Urinary bladder (tissue), 4 donors: ENCODE measurements around the gene IFITM1. TPM values are rescaled to one million over a fixed set of nuclear protein-coding genes. Genes with fewer than 3 reads are reported as not detected.
"Not testable (repeated sequence)": the region's sequence is repeated elsewhere in the genome, so short reads cannot be mapped to it uniquely, and the experiment has no call there.

ENCODE experiments used
- DNase-seq: peaks from one replicate; pipeline ENCODE4 v3.0.0-alpha.2; 2015; ENCODE audit errors: extremely low spot score
- H3K27ac ChIP-seq: one replicate; pipeline ENCODE4 v1.5.1; 2013; ENCODE audit warnings: low read depth, mild to moderate bottlenecking, moderate library complexity
- H3K36me3 ChIP-seq: one replicate; pipeline ENCODE4 v1.6.1; 2013; ENCODE audit warnings: mild to moderate bottlenecking, moderate library complexity; ENCODE audit not compliant: insufficient read depth
- H3K4me1 ChIP-seq: one replicate; pipeline ENCODE4 v1.6.1; 2013; ENCODE audit warnings: mild to moderate bottlenecking, moderate library complexity; ENCODE audit not compliant: insufficient read depth
- H3K4me3 ChIP-seq: one replicate; pipeline ENCODE4 v1.5.1; 2013; ENCODE audit warnings: low read depth, low read length
- WGBS: extraction: QIAGEN DNeasy Blood & Tissue Kit; methylation state at CpG from one replicate; pipeline ENCODE4 v1.1.7; 2013; 5-methylcytosine and 5-hydroxymethylcytosine counted together
- polyA plus RNA-seq: library from polyadenylated mRNA; stranded (reverse); fragments of 200-250 nt; gene quantifications from one replicate; pipeline ENCODE4 v1.2.3, GENCODE V29; 2013
- total RNA-seq: library from RNA; depleted of rRNA; stranded (reverse); fragments of >200 nt; gene quantifications from one replicate; pipeline ENCODE4 v1.2.3, GENCODE V29; 2014
- donor health status: healthy with polysubstance abuse.
- donor health status: healthy.

IFITM1 gene
- total and polyA plus RNA-seq, 2 donors = 20.9 to 599 TPM

DNA sequence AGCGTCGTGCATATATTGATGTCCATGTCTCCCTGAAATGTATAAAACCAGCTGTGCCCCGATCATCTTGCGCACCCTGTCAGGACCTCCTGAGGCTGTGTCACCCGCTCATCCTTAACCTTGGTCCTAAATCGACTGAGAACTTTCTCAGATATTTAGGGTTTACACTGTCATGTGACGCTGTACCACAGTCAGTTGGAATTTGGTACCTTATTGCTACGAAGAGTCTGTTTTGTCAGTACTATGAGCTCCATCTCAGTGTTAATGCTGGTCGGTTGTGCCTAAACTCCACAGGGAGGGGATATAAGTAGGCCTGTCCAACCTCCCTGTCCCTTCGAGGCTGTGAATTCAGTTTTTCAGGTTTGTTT is 8.0 kb upstream of the IFITM1 start:
- Histone ChIP-seq H3K27ac (no peak overlapping the region), H3K4me3 (no peak overlapping the region), H3K4me1 (no peaks in the 10 kb centered on the region), H3K36me3 (no peaks in the 10 kb centered on the region)
- no peak for DNase-seq
- WGBS = 87% methylated on average over 10 of the region's 10 CpGs

- WGBS = 91% methylated on average over 17 of the region's 17 CpGs
- Histone ChIP-seq H3K36me3 (no peaks in the 10 kb centered on the region), H3K4me1 (no peaks in the 10 kb centered on the region), H3K27ac (peak overlapping the region; percentile 40), H3K4me3 (no peak overlapping the region)
- no peak for DNase-seq
These were observed 7.0 kb upstream of the IFITM1 start for GRCh38 chr11:306645-307371.

- H3K36me3 ChIP-seq, H3K4me1 ChIP-seq: not testable (repeated sequence)
- DNase-seq = peak; percentile 68
- 18% methylated on average over 28 of the region's 28 CpGs for WGBS
- H3K4me3 ChIP-seq = peak within 1 kb of the TSS; percentile 6
- peak within 1 kb of the TSS; percentile 40 for H3K27ac ChIP-seq
These were observed 5.8 kb upstream of the IFITM1 start, which contains the start of gene IFITM2 for GRCh38 chr11:307766-308708. IFITM2 (plus strand) TSS chr11:307816; CDS start chr11:308193, 377 bp downstream.

GRCh38 chr11:308740-309665 is 4.8 kb upstream of the IFITM1 start:
- WGBS = 44% methylated on average over 24 of the region's 24 CpGs
- peak overlapping the region; percentile 28 for H3K4me3 ChIP-seq
- not testable (repeated sequence) for H3K4me1 ChIP-seq, H3K36me3 ChIP-seq, DNase-seq
- peak overlapping the region; percentile 62 for H3K27ac ChIP-seq

DNA sequence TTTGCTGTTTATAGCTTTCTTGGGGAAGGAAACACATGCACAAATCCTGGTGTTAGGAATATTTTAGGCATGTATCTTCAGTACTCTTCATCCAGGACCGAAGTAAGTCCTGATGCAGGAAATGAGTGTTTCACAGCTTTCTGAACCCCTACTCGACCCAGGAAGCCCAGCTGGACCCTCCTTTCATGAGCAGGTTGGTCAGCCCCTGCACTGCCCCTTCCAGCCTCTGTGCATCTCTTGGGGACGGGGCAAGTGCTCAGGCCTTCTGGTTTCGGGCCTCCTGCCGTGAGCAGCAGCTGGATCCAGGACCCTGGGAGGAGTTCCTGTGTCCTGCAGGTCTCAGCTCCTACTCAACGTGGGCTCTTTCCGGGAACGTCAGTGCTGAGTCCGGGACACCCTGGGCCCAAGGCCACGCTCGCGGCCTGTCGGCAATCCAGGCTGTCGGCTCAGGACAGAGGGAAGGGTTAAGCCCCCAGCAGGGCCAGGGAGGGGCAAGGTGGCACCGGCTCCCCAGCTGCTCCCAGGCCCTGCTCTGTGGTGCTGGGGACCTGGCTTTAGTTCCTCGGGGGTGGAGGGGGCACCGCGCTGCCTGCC is 3.8 kb upstream of the IFITM1 start:
- H3K36me3 ChIP-seq, DNase-seq, H3K27ac ChIP-seq, H3K4me1 ChIP-seq: not testable (repeated sequence)
- H3K4me3 ChIP-seq = peak overlapping the region; percentile 42
- 10% methylated on average over 5 of the region's 18 CpGs for WGBS

- not testable (repeated sequence) for H3K36me3 ChIP-seq, H3K27ac ChIP-seq, H3K4me3 ChIP-seq, DNase-seq, H3K4me1 ChIP-seq
- 6% methylated on average over 9 of the region's 71 CpGs for WGBS
These were observed 2.7 kb upstream of the IFITM1 start for GRCh38 chr11:311013-311748.

- H3K4me1 ChIP-seq = peaks cover 2% of the 10 kb centered on the region
- peak overlapping the region; percentile 81 for H3K27ac ChIP-seq
- WGBS = 49% methylated on average over 14 of the region's 14 CpGs
- DNase-seq = no peak
- H3K36me3 ChIP-seq = no peaks in the 10 kb centered on the region
- peak overlapping the region; percentile 28 for H3K4me3 ChIP-seq
These were observed 1.6 kb upstream of the IFITM1 start for GRCh38 chr11:312092-312816.

- Histone ChIP-seq H3K4me3 (peak overlapping the region; percentile 3), H3K27ac (peak overlapping the region; percentile 92), H3K4me1 (peaks cover 2% of the 10 kb centered on the region), H3K36me3 (no peaks in the 10 kb centered on the region)
- DNase-seq = no peak
- WGBS = 64% methylated on average over 8 of the region's 8 CpGs
These were observed 495 bp upstream of the IFITM1 start for GRCh38 chr11:313304-313786.

DNA sequence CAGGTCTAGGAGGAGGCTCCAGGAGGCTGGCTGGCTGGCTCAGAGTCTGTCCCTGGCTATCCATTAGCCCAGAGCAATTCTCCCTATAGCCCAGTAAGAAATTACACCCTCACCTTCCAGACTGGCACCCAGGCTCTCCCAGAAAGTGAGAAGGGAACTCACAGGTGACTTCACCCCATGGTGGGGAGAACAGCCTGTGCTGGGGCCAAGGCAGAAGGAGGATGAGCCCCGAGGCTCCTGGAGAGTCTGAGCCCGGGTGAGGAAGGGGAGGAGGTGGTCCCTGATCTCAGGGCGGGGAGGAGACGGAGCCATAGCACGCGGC is 675 bp downstream of the IFITM1 start:
- peak overlapping the region; percentile 73 for H3K27ac ChIP-seq
- not testable (repeated sequence) for DNase-seq, H3K36me3 ChIP-seq, H3K4me1 ChIP-seq
- WGBS = 34% methylated on average over 6 of the region's 6 CpGs
- peak overlapping the region; percentile 66 for H3K4me3 ChIP-seq

DNA sequence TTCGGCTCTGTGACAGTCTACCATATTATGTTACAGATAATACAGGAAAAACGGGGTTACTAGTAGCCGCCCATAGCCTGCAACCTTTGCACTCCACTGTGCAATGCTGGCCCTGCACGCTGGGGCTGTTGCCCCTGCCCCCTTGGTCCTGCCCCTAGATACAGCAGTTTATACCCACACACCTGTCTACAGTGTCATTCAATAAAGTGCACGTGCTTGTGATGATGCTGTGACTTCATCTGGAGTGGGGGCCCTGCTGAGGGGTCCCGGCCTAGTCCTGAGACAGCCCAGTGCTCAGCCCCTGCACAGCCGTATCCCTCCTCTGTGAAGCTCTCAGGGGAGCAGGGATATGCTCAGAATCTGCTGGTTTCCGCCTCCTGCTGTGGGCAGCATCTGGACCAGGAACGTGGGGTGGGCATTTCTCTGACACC is 1.2 kb downstream of the IFITM1 start:
- H3K4me3 ChIP-seq = peak overlapping the region; percentile 66
- no peak overlapping the region for H3K27ac ChIP-seq
- 62% methylated on average over 9 of the region's 9 CpGs for WGBS
- no peaks in the 10 kb centered on the region for H3K36me3 ChIP-seq
- no peak for DNase-seq
- peaks cover 2% of the 10 kb centered on the region for H3K4me1 ChIP-seq

DNA sequence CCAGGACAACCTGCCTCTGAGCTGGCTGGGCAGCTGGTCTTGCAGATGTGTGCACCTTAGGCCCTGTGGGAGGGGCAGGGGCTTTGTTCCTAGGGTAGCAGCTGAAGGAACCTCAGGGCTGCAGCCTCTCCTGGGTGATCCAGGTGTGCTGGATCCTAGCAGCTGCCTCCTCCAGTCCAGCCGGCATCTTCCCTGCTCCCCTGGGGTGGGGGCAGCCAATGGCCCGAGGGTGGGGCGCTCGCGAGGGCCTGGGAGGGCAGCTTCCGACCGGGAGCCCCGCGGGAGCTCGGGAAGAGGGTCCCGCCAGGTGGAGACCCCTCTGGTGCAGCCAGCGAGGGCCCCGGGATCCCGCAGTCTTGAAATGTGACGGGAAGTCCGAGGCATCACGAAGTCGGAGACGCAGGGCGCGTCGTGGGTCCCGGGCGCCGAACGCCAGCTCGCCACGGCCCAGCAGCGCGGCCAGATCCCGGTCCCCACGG is 1.7 kb downstream of the IFITM1 start:
- no peak for DNase-seq
- Histone ChIP-seq H3K27ac (peak overlapping the region; percentile 79), H3K36me3 (no peaks in the 10 kb centered on the region), H3K4me3 (peak overlapping the region; percentile 66), H3K4me1 (peaks cover 2% of the 10 kb centered on the region)
- WGBS = 53% methylated on average over 32 of the region's 32 CpGs
